Hepatocyte (in vitro differentiated cells): ENCODE measurements around the gene ZNF41.

Source experiments
- CTCF ChIP-seq: fragments of 200-600 bp; sonication (generic); IDR thresholded peaks from 2 replicates; pipeline ENCODE4 v1.5.1; 2016; ENCODE audit warnings: antibody characterized with exemption, mild to moderate bottlenecking; ENCODE audit not compliant: poor library complexity
- EZH2 ChIP-seq: fragments of 200-600 bp; sonication (generic); IDR thresholded peaks from 2 replicates; pipeline ENCODE4 v1.6.1; 2016; ENCODE audit warnings: antibody characterized with exemption, mild to moderate bottlenecking, borderline replicate concordance
- EZH2phosphoT487 ChIP-seq: fragments of 200-600 bp; sonication (generic); IDR thresholded peaks from one replicate; pipeline ENCODE4 v1.6.1; 2018; ENCODE audit warnings: antibody characterized with exemption, mild to moderate bottlenecking, low read depth, moderate library complexity; ENCODE audit not compliant: unreplicated experiment, severe bottlenecking

GRCh38 chrX:47467106-47467505 is 15.9 kb downstream of the ZNF41 start:
- TF ChIP-seq CTCF (no peak), EZH2 (no peak), EZH2phosphoT487 (no peak)
